Body of pancreas (tissue), 4 donors: Measurements from ENCODE around the gene CERK.

Experiments
- POLR2A ChIP-seq, 3 donors: fragments of 450-650 bp; IDR thresholded peaks; one replicate each; pipeline ENCODE4 v1.6.1; 2016; ENCODE audit warnings: antibody characterized with exemption in 3 of 3, mild to moderate bottlenecking in 2 of 3
- TF ChIP-seq, protein P1 (sequence below), 7 experiments: fragments of 450-650 bp in 4 of 7; fragments of 200-600 bp in 3 of 7; sonication (generic) in 3 of 7; IDR thresholded peaks; one replicate each; pipeline ENCODE4 v1.5.1; 2016 to 2019; ENCODE audit warnings: antibody characterized with exemption in 7 of 7

DNA sequence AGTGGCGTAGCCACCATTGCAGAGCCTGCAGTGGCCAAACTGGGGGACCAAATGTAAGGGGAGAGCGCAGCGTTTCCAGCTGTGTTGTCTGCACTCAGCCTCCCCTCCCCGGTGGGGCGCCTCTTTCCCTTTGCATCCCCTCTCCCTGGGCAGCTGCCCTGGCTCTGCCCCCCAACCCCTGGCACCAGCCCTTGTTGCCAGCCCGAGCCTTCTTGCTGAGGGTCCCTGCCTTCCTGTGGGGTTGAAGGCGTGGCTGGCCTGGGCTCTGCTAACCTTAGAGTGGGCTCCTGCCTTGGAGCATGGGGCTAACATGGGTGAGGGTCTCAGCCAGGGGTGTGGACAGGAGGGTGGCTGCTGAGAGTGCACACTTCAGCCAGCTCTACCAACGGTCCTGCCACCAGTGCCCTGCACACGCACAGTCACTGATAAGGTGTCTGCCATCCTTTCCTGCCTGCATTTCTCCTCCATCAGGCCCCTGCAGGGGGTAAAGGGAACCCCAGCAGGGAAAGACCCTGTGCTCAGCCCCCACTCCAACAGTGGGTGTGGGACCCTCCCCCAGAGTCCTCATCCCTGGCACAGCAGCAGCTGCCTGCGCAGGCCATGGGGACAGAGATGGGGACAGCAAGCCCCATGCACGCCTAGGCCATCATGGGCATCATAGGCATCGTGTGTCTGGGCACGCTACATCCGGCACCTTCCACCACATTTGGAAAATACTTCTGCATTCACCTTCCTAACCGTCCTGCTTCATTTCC lies 43.5 kb downstream of the CERK start:
- TF ChIP-seq POLR2A (IDR thresholded peaks at IDR 0.05): no peak
- TF ChIP-seq, protein P1, sequence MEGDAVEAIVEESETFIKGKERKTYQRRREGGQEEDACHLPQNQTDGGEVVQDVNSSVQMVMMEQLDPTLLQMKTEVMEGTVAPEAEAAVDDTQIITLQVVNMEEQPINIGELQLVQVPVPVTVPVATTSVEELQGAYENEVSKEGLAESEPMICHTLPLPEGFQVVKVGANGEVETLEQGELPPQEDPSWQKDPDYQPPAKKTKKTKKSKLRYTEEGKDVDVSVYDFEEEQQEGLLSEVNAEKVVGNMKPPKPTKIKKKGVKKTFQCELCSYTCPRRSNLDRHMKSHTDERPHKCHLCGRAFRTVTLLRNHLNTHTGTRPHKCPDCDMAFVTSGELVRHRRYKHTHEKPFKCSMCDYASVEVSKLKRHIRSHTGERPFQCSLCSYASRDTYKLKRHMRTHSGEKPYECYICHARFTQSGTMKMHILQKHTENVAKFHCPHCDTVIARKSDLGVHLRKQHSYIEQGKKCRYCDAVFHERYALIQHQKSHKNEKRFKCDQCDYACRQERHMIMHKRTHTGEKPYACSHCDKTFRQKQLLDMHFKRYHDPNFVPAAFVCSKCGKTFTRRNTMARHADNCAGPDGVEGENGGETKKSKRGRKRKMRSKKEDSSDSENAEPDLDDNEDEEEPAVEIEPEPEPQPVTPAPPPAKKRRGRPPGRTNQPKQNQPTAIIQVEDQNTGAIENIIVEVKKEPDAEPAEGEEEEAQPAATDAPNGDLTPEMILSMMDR (IDR thresholded peaks at IDR 0.05): no peak
